GM12891 (cell line): Measurements from ENCODE around the gene CFAP92.

Experiments
- DNase-seq: peaks from one replicate; pipeline ENCODE4 v3.0.0; 2011; ENCODE audit warnings: low spot score; ENCODE audit not compliant: insufficient read length
- FAIRE-seq: peaks from 2 replicates; lab custom pipeline; 2011; peaks lifted over from hg19 to GRCh38; lab: Jason Lieb, UNC
- PAX5 ChIP-seq: IDR thresholded peaks from 2 replicates; pipeline ENCODE4 v1.6.1; 2011; ENCODE audit warnings: low read length, moderate library complexity, mild to moderate bottlenecking; ENCODE audit not compliant: insufficient read depth, severe bottlenecking
- POLR2A ChIP-seq: IDR thresholded peaks from 2 replicates; pipeline ENCODE4 v1.6.1; 2011; ENCODE audit warnings: low read depth, low read length, control low read depth
- POLR2AphosphoS5 ChIP-seq: IDR thresholded peaks from 2 replicates; pipeline ENCODE4 v1.6.1; 2011; ENCODE audit warnings: low read depth, low read length, control low read depth
- POU2F2 ChIP-seq: IDR thresholded peaks from 2 replicates; pipeline ENCODE4 v1.6.1; 2011; ENCODE audit warnings: low read depth, mild to moderate bottlenecking, control low read depth, low read length, moderate library complexity
- SPI1 ChIP-seq: IDR thresholded peaks from 2 replicates; pipeline ENCODE4 v1.6.1; 2011; ENCODE audit warnings: low read depth, low read length, control low read depth
- TAF1 ChIP-seq: IDR thresholded peaks from 2 replicates; pipeline ENCODE4 v1.6.1; 2011; ENCODE audit warnings: low read depth, low read length, control low read depth

CFAP92 gene

DNA sequence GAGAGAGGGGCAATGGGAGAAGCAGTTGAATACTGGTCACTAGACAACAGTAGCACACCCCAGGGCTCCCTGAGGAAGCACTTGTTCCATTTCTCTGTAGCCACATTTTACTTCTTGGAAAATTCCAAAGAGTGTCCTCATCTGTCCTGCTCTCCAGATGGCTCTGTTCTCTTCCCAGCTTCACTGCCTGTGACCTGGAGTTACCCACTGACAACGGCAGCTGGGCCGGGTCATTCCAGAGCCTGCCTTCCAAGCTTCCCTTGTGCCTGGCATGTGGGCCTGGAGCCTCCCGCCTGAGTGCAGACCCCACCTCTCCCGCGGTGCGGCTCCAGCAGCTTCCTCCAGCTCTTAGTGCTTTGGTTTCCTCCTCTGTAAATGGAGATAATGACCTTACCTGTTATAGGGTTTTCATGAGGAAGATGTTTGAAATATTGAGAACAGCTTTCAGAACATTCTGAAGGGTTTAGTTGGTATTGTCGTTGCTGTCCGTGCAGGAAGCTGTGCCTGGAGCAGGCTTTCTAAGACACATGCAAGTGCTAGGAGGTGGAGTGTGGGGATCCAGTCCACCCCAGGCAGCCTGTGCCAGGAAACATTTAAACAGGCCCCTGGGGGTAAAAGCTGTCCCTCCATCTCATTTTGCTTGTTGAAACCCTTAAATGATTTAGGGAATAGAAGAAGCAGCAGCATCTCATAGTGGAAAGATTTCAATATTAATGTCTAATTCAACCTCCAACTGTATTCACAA, 32.0 kb upstream of the CFAP92 start:
- DNase-seq (no peak), FAIRE-seq (no peak)
- TF ChIP-seq POLR2A (no peak), TAF1 (no peak), SPI1 (no peak), PAX5 (no peak), POU2F2 (no peak), POLR2AphosphoS5 (no peak)

DNA sequence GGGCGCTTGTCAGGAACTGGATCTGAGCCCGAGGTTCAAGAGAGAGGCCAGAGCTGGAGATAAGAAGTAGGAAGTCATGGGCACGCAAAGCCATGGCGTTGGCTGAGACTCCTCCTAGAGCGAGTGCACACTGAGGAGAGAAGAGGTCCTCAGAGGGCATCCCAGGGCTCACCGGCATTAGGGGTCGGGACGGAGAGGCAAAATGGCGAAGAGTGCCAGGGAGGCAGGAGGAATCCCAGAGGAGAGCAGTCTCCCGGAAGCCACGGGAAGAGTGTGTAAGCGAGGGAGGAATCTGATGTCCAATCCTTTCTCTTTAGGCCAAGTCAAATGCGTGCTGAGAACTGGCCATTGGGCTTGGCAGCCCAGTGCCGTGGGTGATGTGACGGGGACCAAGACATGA, 31.2 kb upstream of the CFAP92 start:
- DNase-seq (no peak), FAIRE-seq (no peak)
- TF ChIP-seq PAX5, result no peak
- no peak for TF ChIP-seq TAF1
- no peak for TF ChIP-seq POLR2AphosphoS5

DNA sequence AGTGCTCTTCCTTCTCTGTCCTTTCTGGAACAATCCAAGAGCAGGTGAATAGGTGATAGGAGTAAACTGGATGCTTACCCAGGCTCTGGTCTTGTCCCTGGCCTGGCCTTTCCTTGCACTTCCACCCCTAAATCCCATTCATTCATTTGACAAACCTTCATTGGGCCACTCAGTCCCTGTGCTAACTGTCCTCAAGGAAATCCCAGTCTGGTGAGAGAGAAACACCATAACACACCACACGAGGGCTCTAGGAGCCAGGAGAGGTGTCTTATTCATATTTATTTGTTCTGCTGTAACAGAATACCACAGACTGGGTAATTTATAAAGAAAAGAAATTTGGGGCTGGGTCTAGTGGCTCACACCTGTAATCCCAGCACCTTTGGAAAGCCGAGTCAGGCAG, 30.0 kb upstream of the CFAP92 start:
- no peak for FAIRE-seq
- DNase-seq, result no peak
- TF ChIP-seq POU2F2 (no peak), TAF1 (no peak), PAX5 (no peak), SPI1 (no peak), POLR2A (no peak), POLR2AphosphoS5 (no peak)

DNA sequence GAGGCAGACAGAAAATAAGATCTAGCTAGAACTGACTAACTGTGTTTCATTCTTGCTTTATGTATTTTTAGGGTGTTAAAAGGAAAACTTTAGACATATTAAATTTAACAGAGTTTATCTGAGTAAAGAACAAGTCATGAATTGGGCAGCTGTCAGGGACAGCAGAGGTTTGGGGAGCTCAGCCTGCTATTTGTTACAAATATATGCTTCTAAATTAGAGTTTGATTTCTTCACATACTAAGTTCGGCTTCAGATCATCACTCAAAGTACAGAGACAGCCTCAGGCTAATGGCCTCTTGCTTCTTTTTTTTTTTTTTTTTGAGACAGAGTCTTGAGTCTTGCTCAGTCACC, 29.1 kb upstream of the CFAP92 start:
- FAIRE-seq (no peak), DNase-seq (no peak)
- no peak for TF ChIP-seq POLR2AphosphoS5
- TF ChIP-seq SPI1, result no peak
- no peak for TF ChIP-seq TAF1
- TF ChIP-seq POLR2A, result no peak
- no peak for TF ChIP-seq PAX5
- TF ChIP-seq POU2F2, result no peak

DNA sequence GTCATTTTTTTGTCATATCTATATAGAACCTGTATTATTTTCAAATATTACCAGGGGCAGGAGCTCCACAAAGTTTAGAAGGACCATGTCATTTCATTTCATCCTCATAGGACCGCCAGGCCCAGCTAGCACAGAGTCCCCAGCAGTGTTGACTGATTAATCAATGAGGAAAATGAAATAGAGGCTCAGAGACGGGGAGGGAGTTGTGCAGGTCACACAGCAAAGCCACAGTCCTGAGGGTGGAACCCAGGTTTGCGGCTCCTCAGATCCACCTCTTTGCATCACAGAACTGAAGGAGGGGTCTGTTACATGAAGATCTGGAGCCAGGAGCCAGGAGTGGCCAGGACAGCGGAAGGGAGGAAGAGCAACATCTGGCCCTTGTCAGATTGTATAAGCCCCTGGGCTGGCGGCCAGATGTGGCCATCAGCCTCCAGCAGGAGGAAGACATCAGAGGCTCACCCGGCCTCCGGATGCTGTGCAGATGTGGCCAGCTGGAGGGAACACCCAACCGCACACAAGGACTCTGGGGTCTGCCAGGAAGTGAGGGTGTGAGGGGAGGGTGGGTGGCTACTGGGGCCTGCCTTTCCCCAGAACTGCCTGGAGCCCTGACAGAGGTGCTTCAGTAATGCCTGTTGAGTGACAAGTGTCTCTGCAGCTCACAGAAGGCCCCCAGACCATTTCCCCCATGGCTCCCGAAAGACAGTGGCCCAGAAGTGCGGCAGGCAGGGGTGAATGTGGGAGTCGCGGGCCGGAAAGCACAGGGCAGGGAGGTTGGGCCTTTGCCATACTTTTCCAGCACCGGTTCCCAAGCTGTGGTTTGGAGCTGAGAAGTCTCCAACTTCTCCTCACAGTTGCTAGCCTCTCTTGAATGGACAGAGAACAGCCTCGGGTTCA, 28.5 kb upstream of the CFAP92 start:
- TF ChIP-seq PAX5, result no peak
- TF ChIP-seq POU2F2, result no peak
- TF ChIP-seq SPI1, result no peak
- TF ChIP-seq TAF1, result no peak
- no peak for TF ChIP-seq POLR2AphosphoS5
- TF ChIP-seq POLR2A, result no peak
- no peak for FAIRE-seq
- no peak for DNase-seq

DNA sequence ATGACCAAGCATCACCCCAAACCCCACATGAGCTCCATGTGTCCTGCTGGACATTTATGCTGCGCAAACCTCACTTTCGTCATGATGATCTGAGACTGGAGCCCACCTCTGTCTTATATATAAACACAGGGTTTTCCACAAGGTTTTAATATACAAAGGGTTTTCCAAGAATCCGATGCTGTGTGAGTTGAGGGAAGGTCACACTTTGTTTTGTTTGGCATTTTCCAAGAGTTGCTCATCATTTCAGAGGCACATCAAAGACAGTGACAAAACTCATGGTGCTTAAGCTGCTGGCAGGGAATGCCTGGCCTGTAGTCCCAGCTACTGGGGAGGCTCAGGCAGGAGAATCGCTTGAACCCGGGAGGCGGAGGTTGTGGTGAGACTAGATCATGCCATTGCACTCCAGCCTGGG, 27.3 kb upstream of the CFAP92 start:
- DNase-seq (no peak), FAIRE-seq (no peak)
- TF ChIP-seq TAF1 (no peak), POLR2A (no peak), POU2F2 (no peak), SPI1 (no peak), PAX5 (no peak), POLR2AphosphoS5 (no peak)

DNA sequence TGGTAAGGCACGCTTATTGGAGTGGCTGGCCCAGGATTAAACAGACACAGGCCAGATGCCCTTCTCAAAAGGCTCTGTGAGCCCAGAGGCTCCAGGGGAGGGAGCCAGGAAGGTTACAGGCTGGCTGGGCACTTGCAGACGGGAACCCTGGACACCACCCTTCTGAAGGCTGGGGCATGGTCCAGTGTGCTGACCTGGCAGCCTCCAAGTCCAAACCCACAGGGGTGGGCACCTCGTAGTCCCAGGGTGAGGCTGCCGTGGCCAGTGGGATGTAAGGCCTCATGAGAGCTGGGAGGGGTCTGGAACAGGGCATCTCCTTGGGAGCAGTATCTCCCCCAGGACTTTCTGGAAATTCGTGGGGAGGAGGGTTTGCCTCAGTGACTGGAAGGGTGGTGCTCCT, 26.8 kb upstream of the CFAP92 start:
- DNase-seq (no peak), FAIRE-seq (no peak)
- TF ChIP-seq POLR2A (no peak), SPI1 (no peak), POLR2AphosphoS5 (no peak), TAF1 (no peak), POU2F2 (no peak), PAX5 (no peak)

DNA sequence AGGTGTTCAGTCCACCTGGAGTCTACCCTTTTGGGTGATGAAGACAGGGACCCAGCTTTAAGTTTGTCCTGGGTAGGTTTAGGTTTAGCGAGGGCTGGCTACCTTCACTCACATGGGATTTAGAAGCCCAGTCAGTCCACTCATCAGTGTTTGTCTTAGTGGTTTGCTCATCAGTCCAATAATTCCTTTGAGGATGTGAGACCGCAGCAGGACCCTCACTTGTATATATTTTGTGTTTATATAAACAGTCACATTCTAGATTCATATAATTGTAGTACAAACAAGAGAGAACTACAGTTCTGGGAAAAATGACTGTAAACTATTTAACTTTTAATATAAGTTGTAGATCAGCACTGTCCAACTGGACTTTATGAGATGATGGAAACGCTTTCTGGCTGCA, 25.4 kb upstream of the CFAP92 start:
- no peak for DNase-seq
- no peak for FAIRE-seq
- TF ChIP-seq POLR2A (no peak), PAX5 (no peak), POU2F2 (no peak), TAF1 (no peak), SPI1 (no peak), POLR2AphosphoS5 (no peak)

DNA sequence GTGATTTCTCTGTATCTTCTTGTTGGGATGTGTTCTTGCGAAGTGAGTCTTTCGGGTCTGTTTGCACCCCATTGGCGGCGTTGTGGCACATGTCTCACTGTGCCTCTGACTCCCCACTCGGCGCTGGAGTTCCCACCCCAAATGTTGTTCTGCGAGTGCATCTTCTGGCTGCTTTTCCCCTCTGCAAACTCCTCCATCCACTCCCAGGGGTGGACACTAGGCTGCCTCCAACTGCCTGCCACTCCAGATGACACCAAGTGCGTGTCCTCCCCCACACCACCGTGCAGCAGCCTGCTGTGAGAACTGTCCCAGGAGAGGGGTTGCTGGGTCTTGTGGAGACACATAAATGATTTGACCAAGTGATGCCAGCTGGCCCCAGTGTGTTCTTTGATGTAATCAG, 24.9 kb upstream of the CFAP92 start:
- no peak for FAIRE-seq
- no peak for DNase-seq
- no peak for TF ChIP-seq POLR2AphosphoS5
- TF ChIP-seq POU2F2, result no peak
- TF ChIP-seq TAF1, result no peak
- no peak for TF ChIP-seq PAX5
- TF ChIP-seq POLR2A, result no peak
- no peak for TF ChIP-seq SPI1

DNA sequence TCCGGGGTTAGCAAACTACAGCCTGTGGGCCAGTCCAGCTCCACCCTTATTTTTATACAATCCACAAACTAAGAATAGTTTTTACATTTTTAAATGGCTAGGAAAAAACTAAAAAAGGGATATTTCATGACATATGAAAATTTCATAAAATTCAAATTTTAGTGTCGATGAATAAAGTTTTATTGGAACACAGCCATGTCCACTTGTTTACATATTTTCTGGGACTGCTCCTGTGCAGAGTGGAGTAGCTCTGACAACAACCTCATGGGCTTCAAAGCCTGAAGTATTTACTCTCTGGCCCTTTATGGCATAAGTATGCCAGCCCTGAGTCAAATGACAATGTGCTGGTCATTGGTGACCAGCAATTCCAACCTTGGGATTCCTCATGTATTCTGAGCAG, 24.4 kb upstream of the CFAP92 start:
- FAIRE-seq (no peak), DNase-seq (no peak)
- TF ChIP-seq POLR2A (no peak), POU2F2 (no peak), PAX5 (no peak), SPI1 (no peak), POLR2AphosphoS5 (no peak), TAF1 (no peak)
